ENCODE results near the gene RNF4. TPM values are rescaled to one million over a fixed set of nuclear protein-coding genes. Genes with fewer than 3 reads are reported as not detected.

Gene RNF4
- total RNA-seq, 1 donor from 2014 or later, result 29.2 TPM

- no peaks in the 10 kb centered on the region for H3K36me3 ChIP-seq (ENCODE audit: control insufficient read depth in 3 of 3, insufficient read depth in 3 of 3, low read length in 3 of 3)
- no peak overlapping the region for H3K27ac ChIP-seq (ENCODE audit: low read depth, low read length)
- no peak overlapping the region for H3K4me3 ChIP-seq (ENCODE audit: low read length in 3 of 3)
- no peak overlapping the region for H3K9ac ChIP-seq (ENCODE audit: low read depth in 1 of 3, low read length in 3 of 3)
- H3K4me1 ChIP-seq (ENCODE audit: control insufficient read depth in 3 of 3, insufficient read depth in 3 of 3, low read length in 3 of 3), result no peaks in the 10 kb centered on the region
- H3K27me3 ChIP-seq (ENCODE audit: control insufficient read depth in 3 of 3, insufficient read depth in 3 of 3, low read length in 3 of 3), result peaks cover 0 to 12% (median 12%) of the 10 kb centered on the region in 3 donors
- H3K9me3 ChIP-seq (ENCODE audit: control insufficient read depth in 3 of 3, low read length in 3 of 3), result no peaks in the 10 kb centered on the region
These were observed 23.3 kb upstream of the RNF4 start for GRCh38 chr4:2445571-2445970.

GRCh38 chr4:2446656-2447564 is 22.0 kb upstream of the RNF4 start:
- Histone ChIP-seq H3K27ac (ENCODE audit: low read depth, low read length) (no peak overlapping the region), H3K4me3 (ENCODE audit: low read length in 3 of 3) (no peak overlapping the region), H3K9me3 (ENCODE audit: control insufficient read depth in 3 of 3, low read length in 3 of 3) (no peaks in the 10 kb centered on the region), H3K4me1 (ENCODE audit: control insufficient read depth in 3 of 3, insufficient read depth in 3 of 3, low read length in 3 of 3) (no peaks in the 10 kb centered on the region), H3K27me3 (ENCODE audit: control insufficient read depth in 3 of 3, insufficient read depth in 3 of 3, low read length in 3 of 3) (peaks cover 0 to 17% (median 12%) of the 10 kb centered on the region in 3 donors), H3K36me3 (ENCODE audit: control insufficient read depth in 3 of 3, insufficient read depth in 3 of 3, low read length in 3 of 3) (no peaks in the 10 kb centered on the region), H3K9ac (ENCODE audit: low read depth in 1 of 3, low read length in 3 of 3) (no peak overlapping the region)

DNA sequence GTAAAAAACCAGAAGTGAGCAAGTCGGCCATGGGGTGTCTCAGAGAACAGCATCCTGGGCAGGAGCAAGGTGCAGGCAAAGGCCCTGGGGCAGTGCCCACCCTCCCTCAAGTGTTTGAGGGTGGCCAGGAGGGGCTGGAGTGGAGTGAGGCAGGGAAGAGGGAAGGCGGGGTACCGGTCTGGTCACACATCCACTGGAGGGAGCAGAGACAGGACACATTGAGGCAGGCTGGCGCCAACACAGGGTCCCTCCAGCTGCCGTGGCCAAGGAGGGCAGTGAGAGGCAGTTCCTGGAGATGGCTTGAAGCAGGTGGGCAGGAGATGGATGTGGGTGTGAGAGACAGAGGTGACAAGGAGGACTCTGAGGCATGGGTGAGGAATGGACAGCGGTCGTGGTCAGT is 20.3 kb upstream of the RNF4 start:
- peaks cover 0 to 17% (median 12%) of the 10 kb centered on the region in 3 donors for H3K27me3 ChIP-seq (ENCODE audit: control insufficient read depth in 3 of 3, insufficient read depth in 3 of 3, low read length in 3 of 3)
- H3K4me1 ChIP-seq (ENCODE audit: control insufficient read depth in 3 of 3, insufficient read depth in 3 of 3, low read length in 3 of 3), result no peaks in the 10 kb centered on the region
- no peaks in the 10 kb centered on the region for H3K36me3 ChIP-seq (ENCODE audit: control insufficient read depth in 3 of 3, insufficient read depth in 3 of 3, low read length in 3 of 3)
- H3K27ac ChIP-seq (ENCODE audit: low read depth, low read length), result no peak overlapping the region
- no peaks in the 10 kb centered on the region for H3K9me3 ChIP-seq (ENCODE audit: control insufficient read depth in 3 of 3, low read length in 3 of 3)
- no peak overlapping the region for H3K4me3 ChIP-seq (ENCODE audit: low read length in 3 of 3)
- H3K9ac ChIP-seq (ENCODE audit: low read depth in 1 of 3, low read length in 3 of 3), result no peak overlapping the region

DNA sequence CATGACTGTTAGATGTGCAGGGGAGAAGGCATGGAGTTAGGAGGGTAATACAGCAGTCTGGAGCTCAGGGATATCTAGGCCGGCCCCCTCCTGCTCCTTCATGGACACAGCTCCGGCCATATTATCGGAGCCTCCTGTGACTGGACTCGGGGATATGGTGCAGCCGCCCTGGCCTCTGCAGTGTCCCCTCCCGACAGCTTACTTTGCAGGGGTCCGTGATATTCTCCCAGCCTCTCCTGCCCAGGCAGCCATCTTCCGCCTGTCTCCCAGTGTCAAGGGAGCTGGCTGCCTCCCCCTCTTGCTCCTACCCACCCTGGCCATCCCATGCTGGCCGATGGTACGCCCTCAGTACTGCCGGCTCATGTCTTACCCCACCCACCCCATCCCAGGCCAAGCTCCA is 19.9 kb upstream of the RNF4 start:
- Histone ChIP-seq H3K9ac (ENCODE audit: low read depth in 1 of 3, low read length in 3 of 3) (no peak overlapping the region), H3K27ac (ENCODE audit: low read depth, low read length) (no peak overlapping the region), H3K4me3 (ENCODE audit: low read length in 3 of 3) (no peak overlapping the region), H3K9me3 (ENCODE audit: control insufficient read depth in 3 of 3, low read length in 3 of 3) (no peaks in the 10 kb centered on the region), H3K27me3 (ENCODE audit: control insufficient read depth in 3 of 3, insufficient read depth in 3 of 3, low read length in 3 of 3) (peaks cover 0 to 17% (median 12%) of the 10 kb centered on the region in 3 donors), H3K36me3 (ENCODE audit: control insufficient read depth in 3 of 3, insufficient read depth in 3 of 3, low read length in 3 of 3) (no peaks in the 10 kb centered on the region), H3K4me1 (ENCODE audit: control insufficient read depth in 3 of 3, insufficient read depth in 3 of 3, low read length in 3 of 3) (no peaks in the 10 kb centered on the region)

DNA sequence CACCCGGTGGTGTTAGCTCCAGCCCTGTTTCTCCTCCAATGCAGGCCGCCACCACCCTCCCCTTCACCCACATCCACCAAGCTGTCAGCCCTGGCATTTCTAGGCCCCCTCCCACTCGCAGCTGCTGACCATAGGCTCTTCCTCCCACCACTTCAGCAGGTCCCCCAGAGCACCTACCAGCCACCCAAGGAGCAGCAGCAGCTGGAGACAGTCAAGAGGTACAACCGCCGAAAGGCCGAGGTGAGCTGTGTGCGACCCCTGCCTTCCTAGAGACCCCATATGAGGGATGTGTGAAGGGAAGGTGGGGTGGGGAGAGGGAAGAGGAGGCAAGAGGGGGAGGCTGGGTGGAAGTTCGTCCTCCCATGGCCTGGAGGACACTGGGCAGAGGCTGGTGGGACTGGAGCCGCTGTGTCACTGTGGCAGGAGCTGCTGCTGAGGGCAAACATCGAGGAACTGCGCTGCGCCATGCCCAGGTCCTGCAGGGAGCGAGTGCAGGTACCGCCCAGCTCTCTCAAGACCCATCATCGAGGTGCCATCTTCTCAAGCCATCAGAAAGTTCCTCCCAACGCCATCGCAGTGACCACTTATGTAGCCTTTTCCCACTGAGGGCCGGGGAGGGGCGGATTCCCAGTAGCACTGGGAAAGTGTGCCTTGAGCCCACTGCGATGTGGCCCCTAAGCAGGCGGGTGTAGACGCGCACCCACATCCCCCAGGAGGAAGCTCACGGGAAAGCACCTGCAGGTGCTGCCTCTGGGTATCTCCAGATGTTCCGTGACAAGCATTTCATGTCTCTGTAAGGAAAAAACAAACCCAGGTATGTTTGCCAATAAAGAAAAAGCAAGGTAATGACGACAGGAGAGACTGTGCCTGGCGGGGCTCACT is 19.2 kb upstream of the RNF4 start:
- no peaks in the 10 kb centered on the region for H3K36me3 ChIP-seq (ENCODE audit: control insufficient read depth in 3 of 3, insufficient read depth in 3 of 3, low read length in 3 of 3)
- no peak overlapping the region for H3K27ac ChIP-seq (ENCODE audit: low read depth, low read length)
- no peaks in the 10 kb centered on the region for H3K4me1 ChIP-seq (ENCODE audit: control insufficient read depth in 3 of 3, insufficient read depth in 3 of 3, low read length in 3 of 3)
- no peak overlapping the region for H3K4me3 ChIP-seq (ENCODE audit: low read length in 3 of 3)
- peaks cover 0 to 17% (median 12%) of the 10 kb centered on the region in 3 donors for H3K27me3 ChIP-seq (ENCODE audit: control insufficient read depth in 3 of 3, insufficient read depth in 3 of 3, low read length in 3 of 3)
- H3K9ac ChIP-seq (ENCODE audit: low read depth in 1 of 3, low read length in 3 of 3), result no peak overlapping the region
- H3K9me3 ChIP-seq (ENCODE audit: control insufficient read depth in 3 of 3, low read length in 3 of 3), result no peaks in the 10 kb centered on the region

DNA sequence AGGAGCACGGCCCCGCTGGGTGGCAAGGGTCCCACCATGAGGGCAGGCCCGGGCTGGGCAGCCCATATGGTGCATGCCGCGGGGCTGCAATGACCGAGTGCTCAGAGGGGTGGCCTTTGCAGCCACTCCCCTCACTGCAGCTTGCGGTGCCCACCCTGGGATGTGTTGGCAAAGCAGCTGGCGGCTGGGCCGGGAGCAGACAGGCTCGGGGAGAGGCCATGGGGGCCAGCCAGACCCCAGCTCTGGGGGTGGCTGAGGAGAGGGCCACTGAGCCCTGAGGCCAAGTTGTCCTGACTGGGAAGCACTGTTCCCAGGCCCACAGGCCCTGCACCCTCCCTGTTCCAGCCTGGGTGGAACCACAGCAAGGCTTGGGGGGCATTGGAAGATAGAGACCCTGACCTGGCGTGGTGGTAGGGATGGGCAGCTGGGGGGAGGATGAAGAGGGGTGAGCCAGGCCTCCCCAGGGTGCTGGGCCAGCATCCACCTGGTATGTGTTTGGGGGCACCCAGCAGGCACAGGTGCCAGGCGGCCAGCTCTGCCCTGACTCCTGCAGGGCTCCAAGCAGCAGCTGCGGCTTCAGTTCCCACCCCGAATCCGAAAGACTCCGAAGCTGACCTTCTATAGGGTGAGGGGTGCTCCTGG is 18.4 kb upstream of the RNF4 start:
- H3K9ac ChIP-seq (ENCODE audit: low read depth in 1 of 3, low read length in 3 of 3), result no peak overlapping the region
- no peaks in the 10 kb centered on the region for H3K4me1 ChIP-seq (ENCODE audit: control insufficient read depth in 3 of 3, insufficient read depth in 3 of 3, low read length in 3 of 3)

GRCh38 chr4:2451036-2451520 is 17.8 kb upstream of the RNF4 start:
- H3K27me3 ChIP-seq (ENCODE audit: control insufficient read depth in 3 of 3, insufficient read depth in 3 of 3, low read length in 3 of 3), result peaks cover 0 to 17% (median 12%) of the 10 kb centered on the region in 3 donors
- H3K4me1 ChIP-seq (ENCODE audit: control insufficient read depth in 3 of 3, insufficient read depth in 3 of 3, low read length in 3 of 3), result no peaks in the 10 kb centered on the region
- H3K9ac ChIP-seq (ENCODE audit: low read depth in 1 of 3, low read length in 3 of 3), result no peak overlapping the region
- no peak overlapping the region for H3K27ac ChIP-seq (ENCODE audit: low read depth, low read length)
- H3K4me3 ChIP-seq (ENCODE audit: low read length in 3 of 3), result no peak overlapping the region
- H3K9me3 ChIP-seq (ENCODE audit: control insufficient read depth in 3 of 3, low read length in 3 of 3), result no peaks in the 10 kb centered on the region
- H3K36me3 ChIP-seq (ENCODE audit: control insufficient read depth in 3 of 3, insufficient read depth in 3 of 3, low read length in 3 of 3), result no peaks in the 10 kb centered on the region

More for the DNA sequence above, 18.4 kb upstream of the RNF4 start:
- Histone ChIP-seq H3K27me3 (ENCODE audit: control insufficient read depth in 3 of 3, insufficient read depth in 3 of 3, low read length in 3 of 3) (peaks cover 0 to 17% (median 12%) of the 10 kb centered on the region in 3 donors), H3K4me3 (ENCODE audit: low read length in 3 of 3) (no peak overlapping the region), H3K27ac (ENCODE audit: low read depth, low read length) (no peak overlapping the region), H3K9me3 (ENCODE audit: control insufficient read depth in 3 of 3, low read length in 3 of 3) (no peaks in the 10 kb centered on the region), H3K36me3 (ENCODE audit: control insufficient read depth in 3 of 3, insufficient read depth in 3 of 3, low read length in 3 of 3) (no peaks in the 10 kb centered on the region)

DNA sequence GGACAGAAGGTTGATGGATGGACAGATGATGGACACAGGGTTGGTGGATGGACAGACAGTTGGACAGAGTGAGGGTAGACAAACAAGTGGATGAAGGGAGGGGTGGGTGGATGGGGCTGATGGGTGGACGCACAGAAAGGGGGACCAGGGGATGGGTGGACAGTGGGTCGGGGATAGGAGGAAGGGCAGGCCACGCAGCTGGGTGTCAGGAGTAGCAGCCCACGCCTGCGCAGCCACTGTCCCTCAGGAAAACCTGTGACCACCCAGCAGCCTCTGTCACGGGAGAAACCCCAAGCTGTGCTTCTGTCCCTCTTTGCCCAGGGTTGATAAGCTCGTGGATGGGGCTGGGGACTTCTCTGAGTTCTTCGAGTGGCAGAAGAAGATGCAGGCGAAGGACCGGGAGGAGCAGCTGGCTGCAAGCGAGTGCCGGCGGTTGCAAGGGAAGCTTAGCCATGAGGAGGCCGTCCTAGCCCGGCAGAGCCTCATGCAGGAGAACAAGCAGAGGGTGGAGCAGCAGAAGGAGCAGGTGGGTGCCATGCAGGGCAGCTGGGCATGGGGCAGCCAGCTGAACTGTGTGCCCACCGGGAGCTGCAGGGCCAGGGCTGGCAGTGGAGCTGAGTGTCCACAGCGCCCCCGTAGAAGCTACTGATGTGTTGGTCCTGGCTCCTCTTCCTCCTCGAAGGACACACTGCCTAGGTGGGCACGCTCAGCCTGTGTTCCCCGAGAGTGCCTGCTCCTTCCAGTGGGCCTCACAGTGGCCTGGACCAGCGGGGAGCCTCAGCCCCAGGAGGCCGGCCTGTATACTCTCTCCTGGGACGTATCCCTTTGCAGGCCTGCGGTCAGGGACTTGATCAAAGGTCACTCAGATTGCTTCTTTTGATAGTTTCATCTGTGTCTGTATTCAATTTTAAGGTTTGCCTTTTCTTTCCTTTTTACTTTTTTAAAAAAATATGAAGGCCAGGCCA is 16.8 kb upstream of the RNF4 start:
- Histone ChIP-seq H3K27ac (ENCODE audit: low read depth, low read length) (no peak overlapping the region), H3K9me3 (ENCODE audit: control insufficient read depth in 3 of 3, low read length in 3 of 3) (no peaks in the 10 kb centered on the region), H3K36me3 (ENCODE audit: control insufficient read depth in 3 of 3, insufficient read depth in 3 of 3, low read length in 3 of 3) (no peaks in the 10 kb centered on the region), H3K27me3 (ENCODE audit: control insufficient read depth in 3 of 3, insufficient read depth in 3 of 3, low read length in 3 of 3) (peaks cover 0 to 17% (median 11%) of the 10 kb centered on the region in 3 donors), H3K4me3 (ENCODE audit: low read length in 3 of 3) (no peak overlapping the region), H3K4me1 (ENCODE audit: control insufficient read depth in 3 of 3, insufficient read depth in 3 of 3, low read length in 3 of 3) (no peaks in the 10 kb centered on the region), H3K9ac (ENCODE audit: low read depth in 1 of 3, low read length in 3 of 3) (no peak overlapping the region)
